ENCODE results near the gene LYPD6B. TPM values are rescaled to one million over a fixed set of nuclear protein-coding genes. Genes with fewer than 3 reads are reported as not detected.

The LYPD6B gene
- total RNA-seq, 1 experiment from 2014 or later: not detected

GRCh38 chr2:149170156-149170555, 131.7 kb downstream of the LYPD6B start:
- Histone ChIP-seq H3K4me3 (ENCODE audit: low read depth, low read length, poor library complexity, severe bottlenecking) (no peak overlapping the region), H3K9me3 (ENCODE audit: low read depth, low read length, poor library complexity, severe bottlenecking) (peaks cover 4% of the 10 kb centered on the region), H3K36me3 (ENCODE audit: insufficient read depth, low read length, poor library complexity, severe bottlenecking) (no peaks in the 10 kb centered on the region), H3K27ac (ENCODE audit: low read depth, low read length, poor library complexity, severe bottlenecking) (no peak overlapping the region), H3K4me1 (ENCODE audit: insufficient read depth, low read length, poor library complexity, severe bottlenecking) (no peaks in the 10 kb centered on the region), H3K27me3 (replicated peaks; ENCODE audit: insufficient read depth, low read depth, low read length, poor library complexity) (no peaks in the 10 kb centered on the region)
- TF ChIP-seq CTCF (conservative IDR thresholded peaks at IDR 0.05; ENCODE audit: low read depth, low read length): no peak
- intact Hi-C loops (cut with micrococcal nuclease; ENCODE audit: unreplicated experiment): no loop called here
- no TSS peak for BruUV-seq (replicated peaks)
- ChIA-PET CTCF (no interaction called here), POLR2A (ENCODE audit: low non-redundant PET) (no interaction called here)
- DNase-seq (ENCODE audit: low spot score): no peak

- Histone ChIP-seq H3K4me3 (ENCODE audit: low read depth, low read length, poor library complexity, severe bottlenecking) (no peak overlapping the region), H3K9me3 (ENCODE audit: low read depth, low read length, poor library complexity, severe bottlenecking) (peaks cover 4% of the 10 kb centered on the region), H3K36me3 (ENCODE audit: insufficient read depth, low read length, poor library complexity, severe bottlenecking) (no peaks in the 10 kb centered on the region), H3K4me1 (ENCODE audit: insufficient read depth, low read length, poor library complexity, severe bottlenecking) (no peaks in the 10 kb centered on the region), H3K27ac (ENCODE audit: low read depth, low read length, poor library complexity, severe bottlenecking) (no peak overlapping the region), H3K27me3 (replicated peaks; ENCODE audit: insufficient read depth, low read depth, low read length, poor library complexity) (no peaks in the 10 kb centered on the region)
- TF ChIP-seq CTCF (conservative IDR thresholded peaks at IDR 0.05; ENCODE audit: low read depth, low read length) (no peak), EZH2 (IDR thresholded peaks at IDR 0.05; ENCODE audit: borderline replicate concordance, low read depth, low read length, poor library complexity, severe bottlenecking) (no peak)
- POLR2A ChIA-PET (ENCODE audit: low non-redundant PET): no interaction called here
- BruUV-seq (replicated peaks): no TSS peak
- no peak for DNase-seq (ENCODE audit: low spot score)
- CTCF ChIA-PET: no interaction called here
- intact Hi-C loops (cut with micrococcal nuclease; ENCODE audit: unreplicated experiment): no loop called here
Observed at GRCh38 chr2:149170911-149171310, 132.4 kb downstream of the LYPD6B start.

- no peak for TF ChIP-seq EZH2 (IDR thresholded peaks at IDR 0.05; ENCODE audit: borderline replicate concordance, low read depth, low read length, poor library complexity, severe bottlenecking)
- TF ChIP-seq CTCF (conservative IDR thresholded peaks at IDR 0.05; ENCODE audit: low read depth, low read length): no peak
- H3K4me3 ChIP-seq (ENCODE audit: low read depth, low read length, poor library complexity, severe bottlenecking): no peak overlapping the region
- no peaks in the 10 kb centered on the region for H3K4me1 ChIP-seq (ENCODE audit: insufficient read depth, low read length, poor library complexity, severe bottlenecking)
- H3K27ac ChIP-seq (ENCODE audit: low read depth, low read length, poor library complexity, severe bottlenecking): no peak overlapping the region
- POLR2A ChIA-PET (ENCODE audit: low non-redundant PET): no interaction called here
- CTCF ChIA-PET: no interaction called here
- intact Hi-C loops (cut with micrococcal nuclease; ENCODE audit: unreplicated experiment): no loop called here
- DNase-seq (ENCODE audit: low spot score): no peak
- no peaks in the 10 kb centered on the region for H3K36me3 ChIP-seq (ENCODE audit: insufficient read depth, low read length, poor library complexity, severe bottlenecking)
- H3K9me3 ChIP-seq (ENCODE audit: low read depth, low read length, poor library complexity, severe bottlenecking): peaks cover 4% of the 10 kb centered on the region
- no TSS peak for BruUV-seq (replicated peaks)
- H3K27me3 ChIP-seq (replicated peaks; ENCODE audit: insufficient read depth, low read depth, low read length, poor library complexity): no peaks in the 10 kb centered on the region
Observed at GRCh38 chr2:149173220-149173619, 134.7 kb downstream of the LYPD6B start.

Measured in A673 (cell line).